MM.1S (cell line): Measurements from ENCODE around the gene SOD1.
"Not testable (repeated sequence)": the region's sequence is repeated elsewhere in the genome, so short reads cannot be mapped to it uniquely, and the experiment has no call there.

Experiments used
- DNase-seq: peaks from one replicate; pipeline ENCODE4 v3.0.0-alpha.2; 2015
- H2AFZ ChIP-seq: fragments of 300-600 bp; sonication (generic); 2 replicates; pipeline ENCODE4 v1.6.0; 2016; ENCODE audit warnings: antibody characterized with exemption, low read length
- H3F3A ChIP-seq: fragments of 300-600 bp; sonication (generic); 2 replicates; pipeline ENCODE4 v1.6.1; 2016; ENCODE audit warnings: mild to moderate bottlenecking, antibody characterized with exemption, low read length, moderate library complexity, mixed read lengths; ENCODE audit not compliant: insufficient read depth
- H3K27ac ChIP-seq: fragments of 300-600 bp; sonication (generic); 2 replicates; pipeline ENCODE4 v1.5.1; 2016; ENCODE audit warnings: mild to moderate bottlenecking, low read length
- H3K27me3 ChIP-seq: fragments of 300-600 bp; sonication (generic); replicated peaks from 2 replicates; pipeline ENCODE4 v1.6.0; 2016; ENCODE audit warnings: low read length; ENCODE audit not compliant: insufficient read depth
- H3K36me3 ChIP-seq: fragments of 300-600 bp; sonication (generic); replicated peaks from 2 replicates; pipeline ENCODE4 v1.6.1; 2016; ENCODE audit warnings: mild to moderate bottlenecking, low read length, mixed read lengths; ENCODE audit not compliant: insufficient read depth
- H3K4me1 ChIP-seq: fragments of 300-600 bp; sonication (generic); 2 replicates; pipeline ENCODE4 v1.6.1; 2016; ENCODE audit warnings: low read length, mixed read lengths
- H3K4me2 ChIP-seq: fragments of 300-600 bp; sonication (generic); 2 replicates; pipeline ENCODE4 v1.6.0; 2016; ENCODE audit warnings: low read depth, low read length
- H3K4me3 ChIP-seq: fragments of 300-600 bp; sonication (generic); 2 replicates; pipeline ENCODE4 v1.5.1; 2016; ENCODE audit warnings: low read length, mixed read lengths
- H3K79me2 ChIP-seq: fragments of 300-600 bp; sonication (generic); 2 replicates; pipeline ENCODE4 v1.6.1; 2016; ENCODE audit warnings: mixed run types, low read length, mixed read lengths
- H3K9ac ChIP-seq: fragments of 300-600 bp; sonication (generic); 2 replicates; pipeline ENCODE4 v1.6.1; 2016; ENCODE audit warnings: low read length, mixed read lengths
- H3K9me2 ChIP-seq: fragments of 300-600 bp; sonication (generic); replicated peaks from 2 replicates; pipeline ENCODE4 v1.6.1; 2016; ENCODE audit warnings: mild to moderate bottlenecking, low read length, mixed read lengths; ENCODE audit not compliant: insufficient read depth
- H3K9me3 ChIP-seq: fragments of 300-600 bp; sonication (generic); replicated peaks from 2 replicates; pipeline ENCODE4 v1.6.1; 2016; ENCODE audit warnings: mild to moderate bottlenecking, low read length, mixed read lengths; ENCODE audit not compliant: insufficient read depth
- H4K20me1 ChIP-seq: fragments of 300-600 bp; sonication (generic); 2 replicates; pipeline ENCODE4 v1.6.1; 2016; ENCODE audit warnings: mild to moderate bottlenecking, low read length, moderate library complexity, mixed read lengths; ENCODE audit not compliant: insufficient read depth
- EZH2 ChIP-seq: fragments of 300-600 bp; sonication (generic); optimal IDR thresholded peaks from 2 replicates; pipeline ENCODE3; 2017; ENCODE audit warnings: low read depth, mild to moderate bottlenecking, antibody characterized with exemption, low read length, mixed read lengths
- EZH2phosphoT487 ChIP-seq: fragments of 300-600 bp; sonication (generic); IDR thresholded peaks from 2 replicates; pipeline ENCODE4 v1.6.1; 2018; ENCODE audit warnings: antibody characterized with exemption, low read length
- TF ChIP-seq, protein P1 (sequence below): fragments of 300-600 bp; sonication (generic); IDR thresholded peaks from 2 replicates; pipeline ENCODE4 v1.5.1; 2016; ENCODE audit warnings: antibody characterized with exemption, low read length, mixed read lengths

SOD1 gene

DNA sequence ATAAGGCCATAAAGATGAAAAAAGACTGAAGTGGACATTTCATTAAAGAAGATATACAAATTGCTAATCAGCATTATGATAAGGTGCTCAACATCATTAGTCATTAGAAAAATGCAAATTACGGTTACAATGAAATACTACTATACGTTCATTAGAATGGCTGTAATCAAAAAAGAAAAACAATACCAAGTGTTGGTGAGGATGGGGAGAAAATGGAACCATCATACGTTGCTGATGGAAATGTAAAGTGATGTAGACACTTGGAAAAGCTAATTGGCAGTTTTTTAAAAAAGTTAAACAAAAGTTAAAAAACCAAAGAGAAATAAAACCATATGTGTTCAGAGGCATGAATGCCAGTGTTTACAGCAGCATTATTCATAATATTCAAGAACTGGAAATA is 8.6 kb upstream of the SOD1 start:
- Histone ChIP-seq H3K9ac (no peak overlapping the region), H3K9me2 (no peaks in the 10 kb centered on the region), H2AFZ (no peak overlapping the region), H3K36me3 (no peaks in the 10 kb centered on the region), H4K20me1 (no peaks in the 10 kb centered on the region), H3K27me3 (no peaks in the 10 kb centered on the region), H3K4me2 (no peak overlapping the region), H3K4me1 (peaks cover 8% of the 10 kb centered on the region), H3K4me3 (no peak overlapping the region), H3K9me3 (no peaks in the 10 kb centered on the region), H3K79me2 (no peaks in the 10 kb centered on the region), H3K27ac (no peak overlapping the region), H3F3A (0 out of 2 replicates have a peak, but pooled peaks cover 5% of the 10 kb centered on the region)
- DNase-seq = no peak
- no peak for TF ChIP-seq EZH2phosphoT487

DNA sequence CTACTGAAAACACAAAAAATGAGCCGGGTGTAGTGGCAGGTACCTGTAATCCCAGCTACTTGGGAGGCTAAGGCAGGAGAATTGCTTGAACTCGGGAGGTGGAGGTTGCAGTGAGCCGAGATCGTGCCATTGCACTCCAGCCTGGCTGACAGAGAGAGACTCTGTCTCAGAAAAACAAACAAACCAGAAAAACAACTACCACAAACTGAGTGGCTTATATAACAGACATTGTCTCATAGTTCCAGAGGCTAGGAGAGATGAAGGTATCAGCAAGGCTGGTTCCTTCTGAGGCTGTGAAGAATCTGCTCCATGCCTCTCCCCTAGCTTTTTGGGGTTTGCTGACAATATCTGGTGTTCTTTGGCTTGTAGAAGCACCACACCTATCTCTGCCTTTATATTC is 8.0 kb upstream of the SOD1 start:
- not testable (repeated sequence) for H3K9me2 ChIP-seq, H3K9me3 ChIP-seq, H3K27ac ChIP-seq, H3K27me3 ChIP-seq, H3F3A ChIP-seq, H3K79me2 ChIP-seq, H3K4me3 ChIP-seq, H2AFZ ChIP-seq, H3K4me2 ChIP-seq, H3K36me3 ChIP-seq, H4K20me1 ChIP-seq, DNase-seq, H3K9ac ChIP-seq, H3K4me1 ChIP-seq

DNA sequence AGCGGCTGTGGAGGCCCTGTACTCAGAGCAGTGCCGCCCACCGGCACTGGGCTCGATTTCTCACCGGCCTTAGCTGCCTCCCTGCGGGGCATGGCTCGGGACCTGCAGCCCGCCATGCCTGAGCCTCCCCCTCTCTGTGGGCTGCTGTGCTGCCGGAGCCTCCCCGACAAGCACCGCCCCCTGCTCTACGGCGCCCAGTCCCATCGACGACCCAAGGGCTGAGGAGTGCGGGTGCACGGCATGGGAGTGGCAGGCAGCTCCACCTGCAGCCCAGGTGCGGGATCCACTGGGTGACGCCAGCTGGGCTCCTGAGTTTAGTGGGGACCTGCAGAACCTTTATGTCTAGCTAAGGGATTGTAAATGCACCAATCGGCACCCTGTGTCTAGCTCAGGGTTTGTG is 5.2 kb upstream of the SOD1 start:
- no peak overlapping the region for H2AFZ ChIP-seq
- no peak overlapping the region for H3K4me3 ChIP-seq
- H3K27ac ChIP-seq = no peak overlapping the region
- H3K9me2 ChIP-seq = no peaks in the 10 kb centered on the region
- H4K20me1 ChIP-seq = no peaks in the 10 kb centered on the region
- H3K36me3 ChIP-seq = no peaks in the 10 kb centered on the region
- H3K79me2 ChIP-seq = no peaks in the 10 kb centered on the region
- H3K4me2 ChIP-seq = no peak overlapping the region
- H3K4me1 ChIP-seq = peaks cover 3% of the 10 kb centered on the region
- no peaks in the 10 kb centered on the region for H3K27me3 ChIP-seq
- H3K9me3 ChIP-seq = no peaks in the 10 kb centered on the region
- DNase-seq = no peak
- H3F3A ChIP-seq = no peaks in the 10 kb centered on the region; the same call in 1 of the 2 replicates
- TF ChIP-seq EZH2 (no peak), EZH2phosphoT487 (no peak)
- TF ChIP-seq, protein P1, sequence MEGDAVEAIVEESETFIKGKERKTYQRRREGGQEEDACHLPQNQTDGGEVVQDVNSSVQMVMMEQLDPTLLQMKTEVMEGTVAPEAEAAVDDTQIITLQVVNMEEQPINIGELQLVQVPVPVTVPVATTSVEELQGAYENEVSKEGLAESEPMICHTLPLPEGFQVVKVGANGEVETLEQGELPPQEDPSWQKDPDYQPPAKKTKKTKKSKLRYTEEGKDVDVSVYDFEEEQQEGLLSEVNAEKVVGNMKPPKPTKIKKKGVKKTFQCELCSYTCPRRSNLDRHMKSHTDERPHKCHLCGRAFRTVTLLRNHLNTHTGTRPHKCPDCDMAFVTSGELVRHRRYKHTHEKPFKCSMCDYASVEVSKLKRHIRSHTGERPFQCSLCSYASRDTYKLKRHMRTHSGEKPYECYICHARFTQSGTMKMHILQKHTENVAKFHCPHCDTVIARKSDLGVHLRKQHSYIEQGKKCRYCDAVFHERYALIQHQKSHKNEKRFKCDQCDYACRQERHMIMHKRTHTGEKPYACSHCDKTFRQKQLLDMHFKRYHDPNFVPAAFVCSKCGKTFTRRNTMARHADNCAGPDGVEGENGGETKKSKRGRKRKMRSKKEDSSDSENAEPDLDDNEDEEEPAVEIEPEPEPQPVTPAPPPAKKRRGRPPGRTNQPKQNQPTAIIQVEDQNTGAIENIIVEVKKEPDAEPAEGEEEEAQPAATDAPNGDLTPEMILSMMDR = no peak
- H3K9ac ChIP-seq = no peak overlapping the region

DNA sequence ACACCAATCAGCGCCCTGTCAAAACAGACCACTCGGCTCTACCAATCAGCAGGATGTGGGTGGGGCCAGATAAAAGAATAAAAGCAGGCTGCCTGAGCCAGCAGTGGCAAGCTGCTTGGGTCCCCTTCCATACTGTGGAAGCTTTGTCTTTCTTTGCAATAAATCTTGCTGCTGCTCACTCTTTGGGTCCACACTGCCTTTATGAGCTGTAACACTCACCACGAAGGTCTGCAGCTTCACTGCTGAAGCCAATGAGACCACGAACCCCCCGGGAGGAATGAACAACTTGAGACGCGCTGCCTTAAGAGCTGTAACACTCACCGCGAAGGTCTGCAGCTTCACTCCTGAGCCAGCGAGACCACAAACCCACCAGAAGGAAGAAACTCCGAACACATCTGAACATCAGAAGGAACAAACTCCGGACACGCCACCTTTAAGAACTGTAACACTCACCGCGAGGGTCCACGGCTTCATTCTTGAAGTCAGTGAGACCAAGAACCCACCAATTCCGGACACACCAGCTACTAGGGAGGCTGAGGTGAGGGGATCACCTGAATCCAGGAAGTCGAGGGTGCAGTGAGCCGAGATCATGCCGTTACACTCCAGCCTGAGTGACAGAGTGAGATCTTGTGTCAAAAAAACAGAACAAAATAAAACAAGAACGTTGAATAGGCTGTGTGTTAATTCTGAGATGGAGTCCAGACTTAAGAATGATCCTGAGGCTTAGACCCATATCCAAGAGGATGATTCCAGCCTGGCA is 4.5 kb upstream of the SOD1 start:
- not testable (repeated sequence) for H3K27me3 ChIP-seq, H3K36me3 ChIP-seq, H3K9me2 ChIP-seq, H3K4me1 ChIP-seq, H3K4me3 ChIP-seq, H3F3A ChIP-seq, H3K27ac ChIP-seq, H3K4me2 ChIP-seq, DNase-seq, H2AFZ ChIP-seq, H4K20me1 ChIP-seq, H3K9ac ChIP-seq, H3K79me2 ChIP-seq, H3K9me3 ChIP-seq
